Measurements from ENCODE around the gene TPO.

- TF ChIP-seq, protein P1, sequence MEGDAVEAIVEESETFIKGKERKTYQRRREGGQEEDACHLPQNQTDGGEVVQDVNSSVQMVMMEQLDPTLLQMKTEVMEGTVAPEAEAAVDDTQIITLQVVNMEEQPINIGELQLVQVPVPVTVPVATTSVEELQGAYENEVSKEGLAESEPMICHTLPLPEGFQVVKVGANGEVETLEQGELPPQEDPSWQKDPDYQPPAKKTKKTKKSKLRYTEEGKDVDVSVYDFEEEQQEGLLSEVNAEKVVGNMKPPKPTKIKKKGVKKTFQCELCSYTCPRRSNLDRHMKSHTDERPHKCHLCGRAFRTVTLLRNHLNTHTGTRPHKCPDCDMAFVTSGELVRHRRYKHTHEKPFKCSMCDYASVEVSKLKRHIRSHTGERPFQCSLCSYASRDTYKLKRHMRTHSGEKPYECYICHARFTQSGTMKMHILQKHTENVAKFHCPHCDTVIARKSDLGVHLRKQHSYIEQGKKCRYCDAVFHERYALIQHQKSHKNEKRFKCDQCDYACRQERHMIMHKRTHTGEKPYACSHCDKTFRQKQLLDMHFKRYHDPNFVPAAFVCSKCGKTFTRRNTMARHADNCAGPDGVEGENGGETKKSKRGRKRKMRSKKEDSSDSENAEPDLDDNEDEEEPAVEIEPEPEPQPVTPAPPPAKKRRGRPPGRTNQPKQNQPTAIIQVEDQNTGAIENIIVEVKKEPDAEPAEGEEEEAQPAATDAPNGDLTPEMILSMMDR (IDR thresholded peaks at IDR 0.05; ENCODE audit: low read length) = no peak
- TF ChIP-seq EZH2 (optimal IDR thresholded peaks at IDR 0.05; ENCODE audit: low read depth, low read length) = no peak
These were observed 144.2 kb downstream of the TPO start for GRCh38 chr2:1557467-1557820.

Data from MM.1S (cell line).